ENCODE measurements around the gene CELA2A. TPM values are rescaled to one million over a fixed set of nuclear protein-coding genes. Genes with fewer than 3 reads are reported as not detected.

CELA2A gene
- not detected for total RNA-seq (ENCODE audit: insufficient read depth, low replicate concordance)

GRCh38 chr1:15456313-15456954, at the start of gene CELA2A:
TSS of gene CELA2A (plus strand) at chr1:15456732. CDS start at chr1:15456754, 22 bp downstream.
- DNase-seq (ENCODE audit: low spot score): no peak

DNA sequence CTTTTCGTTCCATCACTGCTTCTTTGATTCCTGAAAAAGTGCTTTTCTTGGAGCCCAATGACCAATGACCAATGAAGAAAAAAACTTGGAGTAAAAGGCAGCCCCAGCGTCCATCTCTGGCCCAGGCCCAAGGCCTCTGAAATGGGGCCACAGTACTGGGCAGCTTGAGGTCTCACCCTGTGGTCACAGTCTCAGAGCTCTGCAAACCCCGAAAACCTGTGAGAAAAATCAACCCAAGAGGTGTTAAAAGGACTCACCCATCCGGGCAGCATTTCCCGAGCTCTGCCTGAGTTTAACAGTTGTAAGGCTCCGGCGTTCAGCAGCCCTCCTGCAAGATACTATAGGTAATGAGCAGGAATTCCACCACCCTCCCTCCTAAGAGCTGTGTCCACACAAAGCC, 49.0 kb upstream of the CELA2A start:
- no peak for DNase-seq (ENCODE audit: low spot score)

DNA sequence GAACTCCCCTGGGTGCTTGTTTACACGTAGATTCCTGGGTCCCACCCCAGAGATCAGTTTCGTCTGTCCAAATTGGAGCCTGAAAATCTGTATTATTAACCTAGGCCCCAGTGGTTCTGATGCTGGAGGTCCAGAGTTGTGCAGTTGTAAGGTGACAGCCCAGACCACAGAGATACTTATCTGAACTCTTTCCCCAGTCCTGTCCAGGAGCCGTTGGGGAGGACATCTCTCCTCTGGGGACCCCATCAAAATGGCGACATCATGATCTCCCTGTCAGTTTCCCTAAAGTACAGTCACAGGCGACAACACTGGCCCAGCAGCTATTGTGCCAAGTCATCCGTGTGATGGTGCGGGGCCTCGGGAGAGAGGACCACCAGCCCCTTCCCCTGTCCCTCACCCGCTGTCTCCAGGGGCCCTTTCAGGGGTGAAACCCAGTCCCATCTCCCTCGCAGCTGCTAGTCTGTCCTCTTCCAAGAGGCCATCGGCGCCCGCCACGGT, 47.6 kb upstream of the CELA2A start:
- no peak for DNase-seq (ENCODE audit: low spot score)

- peak; percentile 89 for DNase-seq (ENCODE audit: low spot score)
These were observed 46.9 kb upstream of the CELA2A start, which contains the start of gene EFHD2 for GRCh38 chr1:15409388-15410222. TSS of gene EFHD2 (plus strand) at chr1:15409888. CDS start at chr1:15409972, 84 bp downstream.

- no peak for DNase-seq (ENCODE audit: low spot score)
These were observed 46.2 kb upstream of the CELA2A start for GRCh38 chr1:15410223-15410883.

- DNase-seq (ENCODE audit: low spot score): no peak
These were observed 45.7 kb upstream of the CELA2A start for GRCh38 chr1:15410884-15411245.

DNA sequence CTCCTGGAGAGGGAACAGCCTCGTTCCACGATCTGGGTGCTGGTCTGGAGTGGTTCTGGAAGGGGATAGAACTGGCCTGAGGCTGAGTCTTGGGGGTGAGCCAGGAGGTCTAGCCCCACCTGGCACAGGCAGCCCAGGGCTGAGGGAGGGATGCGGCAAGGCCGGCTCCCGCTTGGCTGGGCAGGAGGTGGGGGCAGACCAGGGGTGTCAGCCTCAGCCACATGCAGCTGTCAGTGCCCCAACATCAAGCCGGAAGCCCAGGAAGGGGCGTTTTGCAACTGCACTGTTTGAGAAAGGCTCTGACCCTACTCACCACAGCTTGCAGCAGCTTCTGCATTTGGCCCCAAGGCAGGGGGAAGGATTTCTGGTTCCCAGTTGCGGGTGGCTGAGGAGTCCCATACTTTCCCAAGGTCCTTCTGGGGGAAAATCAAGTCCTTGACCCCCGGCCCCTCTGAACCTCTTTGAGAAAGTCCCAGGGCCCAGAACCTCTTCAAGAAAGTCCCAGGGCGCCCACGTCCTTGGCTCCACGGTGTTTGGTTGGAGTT, 44.9 kb upstream of the CELA2A start:
- DNase-seq (ENCODE audit: low spot score): peak; percentile 42

- no peak for DNase-seq (ENCODE audit: low spot score)
These were observed 44.2 kb upstream of the CELA2A start for GRCh38 chr1:15412175-15412800.

DNA sequence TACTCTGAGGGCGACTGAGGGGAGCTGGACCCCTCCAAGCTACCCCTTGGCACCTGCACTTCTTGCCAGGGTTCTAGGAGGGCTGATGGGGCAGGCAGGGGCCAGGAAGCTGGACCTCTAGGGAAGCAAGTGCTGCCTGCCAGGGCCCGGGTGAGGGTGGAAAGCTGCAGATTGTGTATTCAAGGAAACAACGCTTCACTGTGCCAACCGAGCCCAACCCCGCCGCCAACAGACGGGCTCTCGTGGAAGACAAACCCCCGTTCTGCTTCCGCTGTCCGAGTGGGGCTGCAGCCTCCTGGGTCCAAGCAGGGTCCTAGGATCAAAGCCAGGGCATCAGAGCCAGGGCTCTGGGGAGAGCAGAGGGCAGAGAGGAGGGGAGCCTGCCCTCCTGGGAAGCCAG, 43.7 kb upstream of the CELA2A start:
- no peak for DNase-seq (ENCODE audit: low spot score)

DNA sequence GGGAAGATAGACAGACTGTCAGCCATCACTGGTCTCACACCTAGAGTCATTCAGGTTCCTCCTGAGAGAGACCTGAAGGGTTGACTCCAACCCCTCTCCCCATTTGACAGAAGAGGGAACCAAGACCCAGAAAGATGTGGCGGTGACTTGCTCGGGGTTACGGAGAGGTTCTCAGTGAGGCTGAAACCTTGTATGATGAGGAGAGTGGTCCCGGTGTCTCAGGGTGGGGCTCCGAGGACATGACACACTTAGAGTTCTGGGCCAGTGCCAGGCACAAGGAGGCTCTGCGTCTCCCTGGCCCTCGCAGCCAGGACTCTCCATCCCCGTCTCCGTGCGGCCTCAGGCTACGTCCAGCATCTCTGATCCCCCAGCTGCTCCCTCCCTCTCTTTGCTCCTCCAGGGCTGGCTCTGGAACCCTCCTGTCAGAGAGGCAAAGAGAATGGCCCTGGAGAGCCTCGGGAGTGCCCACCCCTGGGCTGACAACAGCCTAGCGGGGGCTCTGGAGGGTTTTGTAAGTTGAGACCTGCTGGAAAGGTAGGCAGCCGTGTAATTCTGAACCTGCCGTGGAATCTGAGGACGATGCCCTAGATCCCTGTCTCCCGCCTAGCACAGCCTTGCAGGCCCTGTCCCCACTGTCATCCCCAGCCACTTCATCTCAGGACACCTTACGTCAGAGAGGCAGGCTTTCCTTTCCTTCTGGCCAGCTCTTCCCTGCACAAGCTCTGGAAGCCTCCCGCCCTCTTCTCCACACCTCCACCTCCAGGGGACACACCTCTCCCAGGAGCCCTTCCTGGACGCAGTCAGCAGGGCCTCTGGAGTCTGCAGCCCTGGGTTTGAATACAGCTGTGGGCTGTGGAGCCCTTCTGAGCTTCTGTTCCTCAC, 42.7 kb upstream of the CELA2A start:
- DNase-seq (ENCODE audit: low spot score): no peak

DNA sequence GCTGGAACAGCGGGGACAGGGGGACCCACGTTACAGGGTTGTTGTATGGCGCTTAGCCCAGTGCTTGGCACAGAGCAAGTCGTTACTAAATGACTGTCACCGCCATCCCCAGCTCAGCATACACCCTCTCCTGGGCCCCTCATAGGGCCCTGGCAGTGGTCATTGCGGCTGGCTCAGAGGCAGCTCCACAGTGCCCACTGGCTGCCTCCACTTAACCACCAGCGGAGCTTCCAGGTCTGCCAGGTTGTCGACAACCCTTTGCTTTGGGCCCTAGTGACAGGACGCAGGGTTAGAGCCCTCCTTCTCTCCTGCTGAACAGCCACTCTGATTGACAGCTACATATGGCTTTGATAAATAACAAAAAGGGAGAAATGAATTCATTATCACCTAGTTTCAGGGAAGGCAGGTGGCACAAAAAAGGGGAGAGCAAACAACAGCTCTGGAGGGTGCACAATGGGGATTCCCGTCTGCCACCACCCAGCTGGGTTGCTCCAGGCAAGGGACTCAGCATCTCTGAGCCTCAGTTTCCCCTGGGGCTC, 42.0 kb upstream of the CELA2A start:
- DNase-seq (ENCODE audit: low spot score): no peak

DNA sequence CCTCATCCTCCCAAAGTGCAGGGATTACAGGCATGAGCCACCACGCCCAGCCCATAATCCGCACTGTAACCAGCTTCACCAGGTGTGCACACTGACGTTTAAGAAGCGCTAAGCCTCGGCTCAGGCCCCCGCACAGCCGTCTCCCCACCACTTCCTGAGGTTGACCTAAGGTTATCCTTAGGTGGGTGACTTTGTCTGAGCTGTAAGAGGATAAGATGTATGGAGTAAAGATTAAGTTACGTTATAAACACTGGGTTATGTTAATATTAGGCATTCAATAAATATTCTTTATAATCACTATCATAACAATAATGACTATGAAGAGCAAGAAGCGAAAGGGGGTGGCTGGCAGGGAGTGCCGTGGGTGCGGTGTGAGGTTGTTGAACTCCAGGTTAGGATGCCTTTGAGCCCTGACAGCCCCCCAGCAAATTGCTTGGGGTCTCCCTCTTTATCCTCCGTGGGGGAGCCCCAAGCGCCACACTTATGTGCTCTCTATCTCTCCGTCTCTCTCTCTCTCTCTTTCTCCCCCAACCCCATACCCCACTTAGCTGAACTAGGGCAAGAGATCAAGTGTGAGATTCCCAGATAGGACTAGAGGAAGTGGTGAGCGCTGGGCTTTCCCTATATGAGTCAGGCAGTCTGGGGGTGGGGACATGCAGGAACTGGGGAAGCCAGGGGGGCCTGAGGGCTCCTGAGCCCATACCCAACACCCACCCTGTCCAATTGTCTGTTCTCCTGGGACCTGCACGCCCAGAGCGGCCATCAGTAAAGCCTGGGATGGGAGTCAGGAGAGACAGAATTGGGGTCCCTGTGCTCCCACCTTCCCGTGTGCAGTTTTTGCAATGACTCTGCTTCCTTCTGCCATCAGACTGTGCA, 39.2 kb upstream of the CELA2A start:
- DNase-seq (ENCODE audit: low spot score): peak; percentile 43

DNA sequence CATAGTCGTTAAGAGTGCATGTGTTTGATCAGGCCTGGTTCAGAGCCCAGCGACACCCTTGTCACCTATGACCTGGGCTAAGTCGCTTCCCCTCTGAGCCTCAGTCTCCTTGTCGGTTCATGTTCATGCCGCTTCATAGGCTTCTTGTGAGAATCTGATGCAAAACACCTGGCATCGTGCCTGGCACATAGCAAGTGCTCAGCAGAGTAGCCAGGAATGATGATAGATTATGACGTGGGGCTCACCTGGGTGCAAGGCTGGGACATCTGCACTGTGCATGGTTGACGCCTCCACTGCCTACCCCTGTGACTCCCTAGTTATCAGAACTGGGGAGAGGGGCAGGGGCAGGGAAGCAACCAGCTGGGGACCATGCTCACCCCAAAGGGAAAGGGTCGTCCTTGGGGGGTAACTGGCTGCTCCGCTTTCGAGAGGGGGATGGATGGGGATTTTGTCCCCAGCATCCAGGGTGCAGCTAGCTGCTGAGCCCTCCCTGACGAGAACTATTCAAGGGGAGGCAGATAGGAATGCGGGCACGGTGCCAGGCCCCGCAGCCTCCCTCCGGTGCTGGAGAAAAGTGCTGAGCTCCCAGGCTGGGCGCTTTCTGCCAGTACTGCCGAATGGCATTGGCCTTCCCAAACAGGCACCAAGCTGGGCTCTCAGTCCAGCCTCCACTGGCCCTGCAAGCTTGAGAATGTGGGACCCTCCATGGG, 37.6 kb upstream of the CELA2A start:
- no peak for DNase-seq (ENCODE audit: low spot score)

- DNase-seq (ENCODE audit: low spot score): no peak
These were observed 35.6 kb upstream of the CELA2A start for GRCh38 chr1:15420853-15421465.

- DNase-seq (ENCODE audit: low spot score): no peak
These were observed 33.7 kb upstream of the CELA2A start for GRCh38 chr1:15422871-15423270.

GRCh38 chr1:15423355-15424077, 33.0 kb upstream of the CELA2A start:
- DNase-seq (ENCODE audit: low spot score): no peak

- DNase-seq (ENCODE audit: low spot score): no peak
These were observed 32.3 kb upstream of the CELA2A start for GRCh38 chr1:15424146-15424667.
